Adipocyte (in vitro differentiated cells): Measurements from ENCODE around the gene C6orf62.
A peak's percentile ranks its signal among the peaks of the same experiment; 100 is the strongest.
"Not testable (repeated sequence)": the region's sequence is repeated elsewhere in the genome, so short reads cannot be mapped to it uniquely, and the experiment has no call there.

Source experiments
- DNase-seq: peaks from one replicate; pipeline ENCODE4 v3.0.0-alpha.2; 2015; ENCODE audit warnings: low read depth
- H3K27me3 ChIP-seq: replicated peaks from 2 replicates; pipeline ENCODE4 v1.7.0; 2013; ENCODE audit warnings: mild to moderate bottlenecking, low read length, moderate library complexity; ENCODE audit not compliant: control insufficient read depth, insufficient read depth
- H3K36me3 ChIP-seq: 2 replicates; pipeline ENCODE4 v1.7.0; 2013; ENCODE audit warnings: low read length, mild to moderate bottlenecking, moderate library complexity; ENCODE audit not compliant: control insufficient read depth, insufficient read depth, severe bottlenecking
- H3K4me1 ChIP-seq: 2 replicates; pipeline ENCODE4 v1.7.0; 2013; ENCODE audit warnings: mild to moderate bottlenecking, low read length, moderate library complexity; ENCODE audit not compliant: control insufficient read depth, insufficient read depth
- H3K4me3 ChIP-seq: 2 replicates; pipeline ENCODE4 v1.7.0; 2013; ENCODE audit warnings: mild to moderate bottlenecking, low read length, moderate library complexity
- H3K9ac ChIP-seq: 2 replicates; pipeline ENCODE4 v1.7.0; 2013; ENCODE audit warnings: mild to moderate bottlenecking, low read length, moderate library complexity
- H3K9me3 ChIP-seq: 2 replicates; pipeline ENCODE4 v1.7.0; 2013; ENCODE audit warnings: mild to moderate bottlenecking, low read length, moderate library complexity; ENCODE audit not compliant: control insufficient read depth

Gene C6orf62

GRCh38 chr6:24757611-24758010 lies 38.7 kb upstream of the C6orf62 start:
- Histone ChIP-seq H3K4me1 (no peaks in the 10 kb centered on the region), H3K36me3 (no peaks in the 10 kb centered on the region), H3K27me3 (no peaks in the 10 kb centered on the region), H3K9me3 (no peaks in the 10 kb centered on the region), H3K9ac (no peak overlapping the region), H3K4me3 (no peak overlapping the region)
- no peak for DNase-seq

- Histone ChIP-seq H3K9me3 (no peaks in the 10 kb centered on the region), H3K27me3 (no peaks in the 10 kb centered on the region), H3K36me3 (no peaks in the 10 kb centered on the region), H3K4me1 (no peaks in the 10 kb centered on the region), H3K4me3 (no peak overlapping the region), H3K9ac (no peak overlapping the region)
- no peak for DNase-seq
These were observed 36.3 kb upstream of the C6orf62 start for GRCh38 chr6:24755279-24755678.

GRCh38 chr6:24754378-24754777 lies 35.4 kb upstream of the C6orf62 start:
- not testable (repeated sequence) for DNase-seq, H3K4me3 ChIP-seq, H3K9ac ChIP-seq, H3K27me3 ChIP-seq, H3K9me3 ChIP-seq, H3K4me1 ChIP-seq, H3K36me3 ChIP-seq

GRCh38 chr6:24753545-24753944 lies 34.6 kb upstream of the C6orf62 start:
- H3K4me1 ChIP-seq: no peaks in the 10 kb centered on the region
- H3K9me3 ChIP-seq: no peaks in the 10 kb centered on the region
- H3K27me3 ChIP-seq: no peaks in the 10 kb centered on the region
- no peak overlapping the region for H3K4me3 ChIP-seq
- no peaks in the 10 kb centered on the region for H3K36me3 ChIP-seq
- H3K9ac ChIP-seq: no peak overlapping the region
- DNase-seq: no peak

- Histone ChIP-seq H3K36me3 (no peaks in the 10 kb centered on the region), H3K9ac (no peak overlapping the region), H3K9me3 (no peaks in the 10 kb centered on the region), H3K4me3 (no peak overlapping the region), H3K27me3 (no peaks in the 10 kb centered on the region), H3K4me1 (no peaks in the 10 kb centered on the region)
- peak; percentile 22 for DNase-seq
These were observed 34.1 kb upstream of the C6orf62 start for GRCh38 chr6:24752917-24753492.

GRCh38 chr6:24752503-24752902 lies 33.5 kb upstream of the C6orf62 start:
- H3K9ac ChIP-seq: no peak overlapping the region
- no peaks in the 10 kb centered on the region for H3K9me3 ChIP-seq
- no peak overlapping the region for H3K4me3 ChIP-seq
- DNase-seq: no peak
- H3K36me3 ChIP-seq: no peaks in the 10 kb centered on the region
- no peaks in the 10 kb centered on the region for H3K27me3 ChIP-seq
- H3K4me1 ChIP-seq: no peaks in the 10 kb centered on the region

- not testable (repeated sequence) for H3K9me3 ChIP-seq, H3K4me1 ChIP-seq, DNase-seq, H3K4me3 ChIP-seq, H3K27me3 ChIP-seq, H3K9ac ChIP-seq, H3K36me3 ChIP-seq
These were observed 31.9 kb upstream of the C6orf62 start for GRCh38 chr6:24750878-24751277.

GRCh38 chr6:24749297-24749696 lies 30.3 kb upstream of the C6orf62 start:
- H3K4me1 ChIP-seq: no peaks in the 10 kb centered on the region
- H3K9ac ChIP-seq: no peak overlapping the region
- H3K36me3 ChIP-seq: no peaks in the 10 kb centered on the region
- H3K4me3 ChIP-seq: no peak overlapping the region
- no peaks in the 10 kb centered on the region for H3K9me3 ChIP-seq
- H3K27me3 ChIP-seq: no peaks in the 10 kb centered on the region
- no peak for DNase-seq

- no peak for DNase-seq
- Histone ChIP-seq H3K27me3 (no peaks in the 10 kb centered on the region), H3K4me1 (peaks cover 21% of the 10 kb centered on the region), H3K4me3 (no peak overlapping the region), H3K36me3 (no peaks in the 10 kb centered on the region), H3K9me3 (no peaks in the 10 kb centered on the region), H3K9ac (no peak overlapping the region)
These were observed 26.0 kb upstream of the C6orf62 start for GRCh38 chr6:24744911-24745310.

GRCh38 chr6:24743944-24744335 lies 25.0 kb upstream of the C6orf62 start:
- Histone ChIP-seq H3K4me3 (peak overlapping the region; percentile 78), H3K4me1 (peaks cover 21% of the 10 kb centered on the region), H3K27me3 (no peaks in the 10 kb centered on the region), H3K36me3 (no peaks in the 10 kb centered on the region), H3K9me3 (no peaks in the 10 kb centered on the region), H3K9ac (peak overlapping the region; percentile 61)
- DNase-seq: no peak

GRCh38 chr6:24743265-24743943 lies 24.4 kb upstream of the C6orf62 start:
- Histone ChIP-seq H3K36me3 (no peaks in the 10 kb centered on the region), H3K9ac (peak overlapping the region; percentile 61), H3K4me1 (peaks cover 21% of the 10 kb centered on the region), H3K27me3 (no peaks in the 10 kb centered on the region), H3K4me3 (peak overlapping the region; percentile 78), H3K9me3 (no peaks in the 10 kb centered on the region)
- DNase-seq: peak; percentile 85
